Thymus (tissue), 11 donors: Measurements from ENCODE around the gene RIPK3. TPM values are rescaled to one million over a fixed set of nuclear protein-coding genes. Genes with fewer than 3 reads are reported as not detected.
"Not testable (repeated sequence)": the region's sequence is repeated elsewhere in the genome, so short reads cannot be mapped to it uniquely, and the experiment has no call there.

ENCODE experiments used
- DNase-seq, 9 donors: peaks; one replicate each; pipeline ENCODE4 v3.0.0-alpha.2; 2013; ENCODE audit warnings: low spot score in 9 of 9, low read depth in 6 of 9, missing footprints in 1 of 9
- H3K27ac ChIP-seq, 2 donors: one replicate each; pipeline ENCODE4 v1.5.1; 2013; ENCODE audit warnings: control low read depth in 1 of 2, low read depth in 1 of 2, low read length in 1 of 2, mild to moderate bottlenecking in 1 of 2, moderate library complexity in 1 of 2
- H3K27me3 ChIP-seq, 2 donors: one replicate each; pipeline ENCODE4 v1.5.1; 2013; ENCODE audit warnings: low read length in 1 of 2; ENCODE audit not compliant: control insufficient read depth in 2 of 2, insufficient read depth in 1 of 2
- H3K36me3 ChIP-seq, 2 donors: one replicate each; pipeline ENCODE4 v1.5.1; 2013; ENCODE audit warnings: low read length in 1 of 2, mild to moderate bottlenecking in 1 of 2, moderate library complexity in 1 of 2; ENCODE audit not compliant: control insufficient read depth in 2 of 2, insufficient read depth in 2 of 2
- H3K4me1 ChIP-seq, 2 donors: one replicate each; pipeline ENCODE4 v1.5.1; 2013; ENCODE audit warnings: low read length in 2 of 2; ENCODE audit not compliant: control insufficient read depth in 2 of 2, insufficient read depth in 2 of 2
- H3K4me3 ChIP-seq, 2 donors: one replicate each; pipeline ENCODE4 v1.5.1; 2013; ENCODE audit warnings: low read length in 2 of 2, control low read depth in 1 of 2, mild to moderate bottlenecking in 1 of 2
- H3K9me3 ChIP-seq, 2 donors: one replicate each; pipeline ENCODE4 v1.5.1; 2013; ENCODE audit warnings: low read length in 1 of 2, mild to moderate bottlenecking in 1 of 2; ENCODE audit not compliant: control insufficient read depth in 2 of 2, insufficient read depth in 1 of 2
- WGBS: extraction: QIAGEN DNeasy Blood & Tissue Kit; methylation state at CpG from one replicate; pipeline ENCODE4 v1.1.7; 2013; 5-methylcytosine and 5-hydroxymethylcytosine counted together
- polyA plus RNA-seq: library from polyadenylated mRNA; stranded (reverse); fragments of 200-250 nt; gene quantifications from one replicate; pipeline ENCODE4 v1.2.3, GENCODE V29; 2013
- total RNA-seq: library from RNA; stranded (reverse); fragments of 120-200 nt; gene quantifications from one replicate; pipeline ENCODE4 v1.2.4, GENCODE V29; 2013
- donor health status: healthy.

Gene RIPK3
- total and polyA plus RNA-seq, 2 donors, result 10.9 to 15.2 TPM

GRCh38 chr14:24354482-24354825, 14.7 kb upstream of the RIPK3 start:
- not testable (repeated sequence) for H3K27ac ChIP-seq
- 98% methylated on average over 3 of the region's 3 CpGs for WGBS

GRCh38 chr14:24353559-24354481, 14.0 kb upstream of the RIPK3 start:
- no peak for DNase-seq
- no peaks in the 10 kb centered on the region for H3K4me1 ChIP-seq
- H3K36me3 ChIP-seq, result no peaks in the 10 kb centered on the region
- peaks cover 4 to 31% of the 10 kb centered on the region in 2 donors for H3K27me3 ChIP-seq
- H3K4me3 ChIP-seq, result no peak overlapping the region
- H3K9me3 ChIP-seq, result no peaks in the 10 kb centered on the region
- 86% methylated on average over 5 of the region's 5 CpGs for WGBS
- H3K27ac ChIP-seq, result no peak overlapping the region

More at GRCh38 chr14:24354482-24354825, 14.7 kb upstream of the RIPK3 start:
- H3K36me3 ChIP-seq, H3K4me1 ChIP-seq, H3K4me3 ChIP-seq, H3K9me3 ChIP-seq, DNase-seq: not testable (repeated sequence)
- H3K27me3 ChIP-seq, result peaks cover 4 to 28% of the 10 kb centered on the region in 2 donors

GRCh38 chr14:24351517-24351916, 11.7 kb upstream of the RIPK3 start:
- no peaks in the 10 kb centered on the region for H3K9me3 ChIP-seq
- H3K36me3 ChIP-seq, result no peaks in the 10 kb centered on the region
- peaks cover 2 to 40% of the 10 kb centered on the region in 2 donors for H3K27me3 ChIP-seq
- no peaks in the 10 kb centered on the region for H3K4me1 ChIP-seq
- no peak overlapping the region for H3K27ac ChIP-seq
- DNase-seq, result no peak
- 45% methylated on average over 4 of the region's 4 CpGs for WGBS
- H3K4me3 ChIP-seq, result no peak overlapping the region

- no peak overlapping the region for H3K27ac ChIP-seq
- H3K4me1 ChIP-seq, result no peaks in the 10 kb centered on the region
- no peaks in the 10 kb centered on the region for H3K9me3 ChIP-seq
- H3K27me3 ChIP-seq, result peaks cover 2 to 42% of the 10 kb centered on the region in 2 donors
- H3K4me3 ChIP-seq, result no peak overlapping the region
- no peaks in the 10 kb centered on the region for H3K36me3 ChIP-seq
- DNase-seq, result no peak
- WGBS, result 92% methylated on average over 5 of the region's 5 CpGs
Observed at GRCh38 chr14:24349742-24350141, 10.0 kb upstream of the RIPK3 start.

- WGBS, result 98% methylated on average over 2 of the region's 2 CpGs
- Histone ChIP-seq H3K4me3 (no peak overlapping the region), H3K9me3 (no peaks in the 10 kb centered on the region), H3K27me3 (peaks cover 2 to 46% of the 10 kb centered on the region in 2 donors), H3K27ac (no peak overlapping the region), H3K4me1 (no peaks in the 10 kb centered on the region), H3K36me3 (no peaks in the 10 kb centered on the region)
- DNase-seq, result no peak
Observed at GRCh38 chr14:24348186-24348585, 8.4 kb upstream of the RIPK3 start.

GRCh38 chr14:24347134-24347533, 7.3 kb upstream of the RIPK3 start:
- no peak overlapping the region for H3K4me3 ChIP-seq
- 93% methylated on average over 1 of the region's 1 CpG for WGBS
- no peaks in the 10 kb centered on the region for H3K36me3 ChIP-seq
- peaks cover 0 to 43% of the 10 kb centered on the region in 2 donors for H3K27me3 ChIP-seq
- H3K27ac ChIP-seq, result no peak overlapping the region
- no peaks in the 10 kb centered on the region for H3K9me3 ChIP-seq
- no peaks in the 10 kb centered on the region for H3K4me1 ChIP-seq
- no peak for DNase-seq

- no peak overlapping the region for H3K4me3 ChIP-seq
- no peak overlapping the region for H3K27ac ChIP-seq
- no peaks in the 10 kb centered on the region for H3K36me3 ChIP-seq
- no peak for DNase-seq
- peaks cover 3 to 41% of the 10 kb centered on the region in 2 donors for H3K27me3 ChIP-seq
- WGBS, result 88% methylated on average over 7 of the region's 7 CpGs
- H3K4me1 ChIP-seq, result peaks cover 2 to 12% of the 10 kb centered on the region in 2 donors
- H3K9me3 ChIP-seq, result no peaks in the 10 kb centered on the region
Observed at GRCh38 chr14:24343795-24344660, 4.2 kb upstream of the RIPK3 start.

- H3K4me1 ChIP-seq, result peaks cover 4 to 14% of the 10 kb centered on the region in 2 donors
- no peaks in the 10 kb centered on the region for H3K9me3 ChIP-seq
- H3K27me3 ChIP-seq, result peaks cover 3 to 49% of the 10 kb centered on the region in 2 donors
- WGBS, result 99% methylated on average over 4 of the region's 4 CpGs
- H3K4me3 ChIP-seq, result no peak overlapping the region
- H3K36me3 ChIP-seq, result no peaks in the 10 kb centered on the region
- H3K27ac ChIP-seq, result no peak overlapping the region
- no peak for DNase-seq
Observed at GRCh38 chr14:24342889-24343288, 3.1 kb upstream of the RIPK3 start.

- no peak for DNase-seq
- no peak overlapping the region for H3K4me3 ChIP-seq
- no peaks in the 10 kb centered on the region for H3K9me3 ChIP-seq
- peaks cover 0 to 13% of the 10 kb centered on the region in 2 donors for H3K36me3 ChIP-seq
- 100% methylated on average over 1 of the region's 1 CpG for WGBS
- peaks cover 14 to 65% of the 10 kb centered on the region in 2 donors for H3K27me3 ChIP-seq
- H3K27ac ChIP-seq, result no peak overlapping the region
- peaks cover 4 to 16% of the 10 kb centered on the region in 2 donors for H3K4me1 ChIP-seq
Observed at GRCh38 chr14:24340606-24341005, 815 bp upstream of the RIPK3 start.
